ENCODE results near the gene TGFB1I1. TPM values are rescaled to one million over a fixed set of nuclear protein-coding genes. Genes with fewer than 3 reads are reported as not detected.

TGFB1I1 gene
- total and polyA plus RNA-seq, 2 of the 13 experiments (the other 11 are each of a cell fraction or from before 2014, with no cell fraction given) = 0.80 to 2.9 TPM

DNA sequence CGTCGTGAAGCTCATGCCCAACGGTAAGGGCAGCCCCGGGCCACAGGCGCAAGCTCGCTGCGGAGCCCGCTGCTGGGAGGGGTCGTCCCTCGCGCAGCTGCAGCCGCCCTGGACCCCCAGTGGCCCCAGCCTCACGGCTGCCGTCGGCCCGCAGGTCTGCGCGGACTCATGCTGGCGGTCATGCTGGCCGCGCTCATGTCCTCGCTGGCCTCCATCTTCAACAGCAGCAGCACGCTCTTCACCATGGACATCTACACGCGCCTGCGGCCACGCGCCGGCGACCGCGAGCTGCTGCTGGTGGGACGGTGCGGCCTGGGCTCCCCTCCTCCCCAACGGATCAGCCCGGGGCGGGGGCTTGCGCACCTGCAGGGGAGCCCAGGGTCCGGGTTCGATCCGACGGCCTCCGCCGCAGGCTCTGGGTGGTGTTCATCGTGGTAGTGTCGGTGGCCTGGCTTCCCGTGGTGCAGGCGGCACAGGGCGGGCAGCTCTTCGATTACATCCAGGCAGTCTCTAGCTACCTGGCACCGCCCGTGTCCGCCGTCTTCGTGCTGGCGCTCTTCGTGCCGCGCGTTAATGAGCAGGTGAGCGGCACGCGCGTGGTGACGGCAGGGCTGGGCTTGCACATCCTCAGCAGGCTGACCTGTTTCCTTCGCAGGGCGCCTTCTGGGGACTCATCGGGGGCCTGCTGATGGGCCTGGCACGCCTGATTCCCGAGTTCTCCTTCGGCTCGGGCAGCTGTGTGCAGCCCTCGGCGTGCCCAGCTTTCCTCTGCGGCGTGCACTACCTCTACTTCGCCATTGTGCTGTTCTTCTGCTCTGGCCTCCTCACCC, 16.7 kb downstream of the TGFB1I1 start (continued):
- TF ChIP-seq, protein P1, sequence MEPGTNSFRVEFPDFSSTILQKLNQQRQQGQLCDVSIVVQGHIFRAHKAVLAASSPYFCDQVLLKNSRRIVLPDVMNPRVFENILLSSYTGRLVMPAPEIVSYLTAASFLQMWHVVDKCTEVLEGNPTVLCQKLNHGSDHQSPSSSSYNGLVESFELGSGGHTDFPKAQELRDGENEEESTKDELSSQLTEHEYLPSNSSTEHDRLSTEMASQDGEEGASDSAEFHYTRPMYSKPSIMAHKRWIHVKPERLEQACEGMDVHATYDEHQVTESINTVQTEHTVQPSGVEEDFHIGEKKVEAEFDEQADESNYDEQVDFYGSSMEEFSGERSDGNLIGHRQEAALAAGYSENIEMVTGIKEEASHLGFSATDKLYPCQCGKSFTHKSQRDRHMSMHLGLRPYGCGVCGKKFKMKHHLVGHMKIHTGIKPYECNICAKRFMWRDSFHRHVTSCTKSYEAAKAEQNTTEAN (CRISPR knock-in tag; conservative IDR thresholded peaks at IDR 0.05) = no peak
- TF ChIP-seq ZNF292 (CRISPR knock-in tag; IDR thresholded peaks at IDR 0.05; ENCODE audit: borderline replicate concordance, low read depth) (no peak), FOXA1 (IDR thresholded peaks at IDR 0.05) (no peak), FOXA1 (CRISPR knock-in tag; IDR thresholded peaks at IDR 0.05) (no peak), AGO2 (optimal IDR thresholded peaks at IDR 0.05; ENCODE audit: low read depth, low read length) (peak; percentile 96), ZBTB38 (CRISPR knock-in tag; IDR thresholded peaks at IDR 0.05) (0 out of 2 replicates have a peak, but pooled peaks have one; percentile 15), ZNF891 (CRISPR knock-in tag; IDR thresholded peaks at IDR 0.05) (no peak), RBFOX2 (IDR thresholded peaks at IDR 0.05; ENCODE audit: low read depth, low read length) (0 out of 2 replicates have a peak, but pooled peaks have one; percentile 34), SIN3B (IDR thresholded peaks at IDR 0.05; ENCODE audit: low read length) (no peak), ZNF678 (CRISPR knock-in tag; IDR thresholded peaks at IDR 0.05) (no peak), TEAD3 (CRISPR knock-in tag; optimal IDR thresholded peaks at IDR 0.05; ENCODE audit: borderline replicate concordance) (no peak)

- intact Hi-C loops (cut with micrococcal nuclease; ENCODE audit: unreplicated experiment) (no loop called here), in situ Hi-C loops (cut with HindIII; ENCODE audit: extremely low pct_ligation_motif_present, low pct_unique_long_range_greater_than_20kb) (no loop called here)
- H3K4me2 ChIP-seq (ENCODE audit: low read depth, low read length) = no peak overlapping the region
- ATAC-seq (no peak), FAIRE-seq (no peak), DNase-seq (ENCODE audit: low spot score) (no peak)
- no peaks in the 10 kb centered on the region for H4K20me1 ChIP-seq (ENCODE audit: insufficient read depth, low read length)
- CTCF ChIA-PET (ENCODE audit: low intra/inter-chr PET ratio, low total read pairs) = no interaction called here
- no peaks in the 10 kb centered on the region for H3K79me2 ChIP-seq (ENCODE audit: insufficient read depth, low read length)
- no peak for TF ChIP-seq ZNF564 (CRISPR knock-in tag; IDR thresholded peaks at IDR 0.05)
- peak; percentile 28 for TF ChIP-seq AGO2 (optimal IDR thresholded peaks at IDR 0.05; ENCODE audit: low read depth, low read length)
- WGBS (ENCODE audit: low lambda C conversion rate) = 95% methylated on average over 7 of the region's 7 CpGs
- no peaks in the 10 kb centered on the region for H3K27me3 ChIP-seq (ENCODE audit: control insufficient read depth in 1 of 2, insufficient read depth in 2 of 2, low read length in 2 of 2)
- no TSS peak for BruUV-seq (replicated peaks)
- H2AFZ ChIP-seq (ENCODE audit: low read length) = no peak overlapping the region
- H3K4me3 ChIP-seq (replicated peaks in 1 of 3; ENCODE audit: insufficient read depth in 1 of 3, low read depth in 2 of 3, low read length in 3 of 3) = no peak overlapping the region
- POLR2A ChIA-PET = interaction anchor here (0.7 to 2.9 kb wide), 4 partner anchors 12 to 37 kb away, joined by 3 to 8 read pairs (median 6); partner anchors contain the start of gene RUSF1
- H3K27ac ChIP-seq (ENCODE audit: extremely low read length, insufficient read depth, low read length) = no peak overlapping the region
- peaks cover 12% of the 10 kb centered on the region for H3K4me1 ChIP-seq (ENCODE audit: insufficient read depth, low read length)
- no peak overlapping the region for H3K9ac ChIP-seq (ENCODE audit: insufficient read depth, low read depth, low read length)
- no peaks in the 10 kb centered on the region for H3K9me3 ChIP-seq (ENCODE audit: low read length)
- H3K36me3 ChIP-seq (replicated peaks in 1 of 2; ENCODE audit: control insufficient read depth in 1 of 2, insufficient read depth in 2 of 2, low read length in 2 of 2) = peaks cover 18 to 40% of the 10 kb centered on the region in 2 experiments
Observed at GRCh38 chr16:31489298-31489564, 17.3 kb downstream of the TGFB1I1 start.
